ENCODE data around the gene KCNH8.

The KCNH8 gene

GRCh38 chr3:19202754-19203153 lies 54.4 kb downstream of the KCNH8 start:
- H3K4me3 ChIP-seq (ENCODE audit: low read depth, low read length), result no peak overlapping the region
- no peak for DNase-seq (ENCODE audit: low read depth)
- TF ChIP-seq CTCF (IDR thresholded peaks at IDR 0.05; ENCODE audit: low read depth, low read length) (no peak), MYC (IDR thresholded peaks at IDR 0.05; ENCODE audit: low read depth, low read length) (no peak), POLR2A (IDR thresholded peaks at IDR 0.05; ENCODE audit: extremely low read depth, insufficient read length) (no peak)
- TF ChIP-seq, protein P1, sequence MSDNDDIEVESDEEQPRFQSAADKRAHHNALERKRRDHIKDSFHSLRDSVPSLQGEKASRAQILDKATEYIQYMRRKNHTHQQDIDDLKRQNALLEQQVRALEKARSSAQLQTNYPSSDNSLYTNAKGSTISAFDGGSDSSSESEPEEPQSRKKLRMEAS (IDR thresholded peaks at IDR 0.05; ENCODE audit: low read depth, low read length), result no peak

GRCh38 chr3:19206540-19206939 lies 58.2 kb downstream of the KCNH8 start:
- DNase-seq (ENCODE audit: low read depth), result no peak
- no peak for TF ChIP-seq CTCF (IDR thresholded peaks at IDR 0.05; ENCODE audit: low read depth, low read length)
- TF ChIP-seq, protein P1 (IDR thresholded peaks at IDR 0.05; ENCODE audit: low read depth, low read length), result no peak
- TF ChIP-seq MYC (IDR thresholded peaks at IDR 0.05; ENCODE audit: low read depth, low read length), result no peak
- TF ChIP-seq POLR2A (IDR thresholded peaks at IDR 0.05; ENCODE audit: extremely low read depth, insufficient read length), result no peak
- no peak overlapping the region for H3K4me3 ChIP-seq (ENCODE audit: low read depth, low read length)

- no peak; the same call in 1 of the 2 replicates for TF ChIP-seq MYC (IDR thresholded peaks at IDR 0.05; ENCODE audit: low read depth, low read length)
- peak; percentile 6 for TF ChIP-seq CTCF (IDR thresholded peaks at IDR 0.05; ENCODE audit: low read depth, low read length)
- TF ChIP-seq, protein P1 (IDR thresholded peaks at IDR 0.05; ENCODE audit: low read depth, low read length), result no peak
- TF ChIP-seq POLR2A (IDR thresholded peaks at IDR 0.05; ENCODE audit: extremely low read depth, insufficient read length), result no peak
- DNase-seq (ENCODE audit: low read depth), result peak; percentile 42
- no peak overlapping the region for H3K4me3 ChIP-seq (ENCODE audit: low read depth, low read length)
These were observed 65.4 kb downstream of the KCNH8 start for GRCh38 chr3:19213603-19214220.

DNA sequence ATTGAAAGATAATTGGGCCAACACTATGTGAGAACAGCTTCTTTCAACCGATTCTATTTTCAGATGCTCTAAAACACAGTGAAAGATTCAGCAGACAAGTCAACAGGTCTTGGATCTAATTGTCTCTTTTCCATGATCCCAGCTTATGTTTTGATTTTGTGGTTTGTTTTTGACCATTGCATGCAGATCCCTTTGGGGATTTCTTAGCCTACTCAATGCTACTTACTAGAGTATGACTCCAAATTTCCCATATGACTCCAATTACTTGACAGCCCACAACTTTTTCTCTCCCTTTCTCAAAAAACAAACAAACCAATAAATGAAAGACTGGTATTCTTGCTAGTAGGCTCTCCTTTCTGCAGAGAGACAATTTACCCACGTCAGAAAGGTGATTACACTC lies 67.1 kb downstream of the KCNH8 start:
- no peak for DNase-seq (ENCODE audit: low read depth)
- no peak overlapping the region for H3K4me3 ChIP-seq (ENCODE audit: low read depth, low read length)
- TF ChIP-seq MYC (IDR thresholded peaks at IDR 0.05; ENCODE audit: low read depth, low read length), result no peak
- TF ChIP-seq CTCF (IDR thresholded peaks at IDR 0.05; ENCODE audit: low read depth, low read length), result no peak
- no peak for TF ChIP-seq POLR2A (IDR thresholded peaks at IDR 0.05; ENCODE audit: extremely low read depth, insufficient read length)
- TF ChIP-seq, protein P1 (IDR thresholded peaks at IDR 0.05; ENCODE audit: low read depth, low read length), result no peak

- DNase-seq (ENCODE audit: low read depth), result no peak
- TF ChIP-seq, protein P1 (IDR thresholded peaks at IDR 0.05; ENCODE audit: low read depth, low read length), result no peak
- TF ChIP-seq CTCF (IDR thresholded peaks at IDR 0.05; ENCODE audit: low read depth, low read length) (no peak), MYC (IDR thresholded peaks at IDR 0.05; ENCODE audit: low read depth, low read length) (no peak), POLR2A (IDR thresholded peaks at IDR 0.05; ENCODE audit: extremely low read depth, insufficient read length) (no peak)
- no peak overlapping the region for H3K4me3 ChIP-seq (ENCODE audit: low read depth, low read length)
These were observed 68.5 kb downstream of the KCNH8 start for GRCh38 chr3:19216669-19217337.
